Progenitor cell of endocrine pancreas (in vitro differentiated cells): ENCODE data around the gene PGLYRP3. TPM values are rescaled to one million over a fixed set of nuclear protein-coding genes. Genes with fewer than 3 reads are reported as not detected.

Experiments used
- DNase-seq: peaks from one replicate; pipeline ENCODE4 v3.0.0; 2021; ENCODE audit warnings: low spot score; ENCODE audit not compliant: unreplicated experiment
- H3K27ac Mint-ChIP-seq: 2 replicates; pipeline ENCODE4 v1.8.0; 2021; ENCODE audit warnings: mild to moderate bottlenecking, moderate library complexity, mixed read lengths
- H3K27me3 Mint-ChIP-seq: 2 replicates; pipeline ENCODE4 v1.8.0; 2021; ENCODE audit warnings: mixed read lengths
- H3K36me3 Mint-ChIP-seq: 2 replicates; pipeline ENCODE4 v1.8.0; 2022; ENCODE audit warnings: mixed read lengths; ENCODE audit not compliant: insufficient read depth
- H3K4me1 Mint-ChIP-seq: 2 replicates; pipeline ENCODE4 v1.8.0; 2021; ENCODE audit warnings: low read depth, mixed read lengths
- H3K4me3 Mint-ChIP-seq: 2 replicates; pipeline ENCODE4 v1.8.0; 2021; ENCODE audit warnings: low read depth, mild to moderate bottlenecking, moderate library complexity, mixed read lengths
- H3K9me3 Mint-ChIP-seq: 2 replicates; pipeline ENCODE4 v1.8.0; 2021; ENCODE audit warnings: low read depth, mixed read lengths
- CTCF ChIP-seq: fragments of 200-600 bp; sonication (generic); IDR thresholded peaks from one replicate; pipeline ENCODE4 v1.5.0; 2021; ENCODE audit warnings: antibody characterized with exemption, mild to moderate bottlenecking; ENCODE audit not compliant: unreplicated experiment
- total RNA-seq: library from RNA; stranded (reverse); gene quantifications from 2 replicates; pipeline ENCODE4 v1.2.1, GENCODE V29; 2021

PGLYRP3 gene
- total RNA-seq, 1 donor from 2014 or later: not detected

GRCh38 chr1:153356392-153357075 lies 43.8 kb upstream of the PGLYRP3 start:
- H3K27ac Mint-ChIP-seq: no peak overlapping the region
- no peak overlapping the region for H3K4me3 Mint-ChIP-seq
- H3K4me1 Mint-ChIP-seq: no peaks in the 10 kb centered on the region
- TF ChIP-seq CTCF: no peak
- peaks cover 8% of the 10 kb centered on the region for H3K27me3 Mint-ChIP-seq
- H3K9me3 Mint-ChIP-seq: no peaks in the 10 kb centered on the region
- no peaks in the 10 kb centered on the region for H3K36me3 Mint-ChIP-seq
- DNase-seq: no peak

DNA sequence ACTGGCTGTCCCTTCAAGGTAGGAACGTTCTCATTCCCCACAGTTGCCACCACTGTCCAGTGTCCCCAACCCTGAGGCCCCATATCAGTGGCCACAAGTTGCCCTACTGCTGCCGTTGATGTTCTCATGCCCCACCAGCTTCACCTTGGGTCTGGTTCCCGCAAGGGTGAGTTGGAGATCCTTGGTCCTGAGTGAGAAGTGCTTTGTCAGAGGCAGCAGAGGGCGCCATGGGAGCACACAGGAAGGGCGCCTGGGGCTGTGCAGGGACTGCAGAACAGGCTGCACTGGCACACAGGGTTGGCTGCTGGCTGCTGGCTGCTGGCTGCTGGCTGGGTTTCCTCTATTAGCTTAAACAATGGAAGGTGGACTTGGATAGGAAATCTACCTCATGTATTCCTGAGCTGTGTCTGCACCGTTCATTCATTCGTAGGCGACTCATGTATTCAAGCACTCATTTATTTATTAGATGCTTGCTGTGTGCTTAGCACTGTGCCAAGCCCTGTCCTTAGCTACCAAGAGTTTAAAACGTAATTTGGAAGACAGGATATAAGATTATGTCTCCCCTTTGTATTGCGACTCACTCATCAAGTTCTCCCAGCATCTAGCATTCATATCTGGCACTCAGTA lies 42.8 kb upstream of the PGLYRP3 start:
- Mint-ChIP-seq H3K27me3 (peaks cover 17% of the 10 kb centered on the region), H3K4me3 (no peak overlapping the region), H3K36me3 (no peaks in the 10 kb centered on the region), H3K4me1 (no peaks in the 10 kb centered on the region), H3K9me3 (no peaks in the 10 kb centered on the region), H3K27ac (no peak overlapping the region)
- no peak for DNase-seq
- TF ChIP-seq CTCF: peak; percentile 51

GRCh38 chr1:153354515-153355193 lies 41.9 kb upstream of the PGLYRP3 start:
- no peak for DNase-seq
- Mint-ChIP-seq H3K27ac (no peak overlapping the region), H3K9me3 (no peaks in the 10 kb centered on the region), H3K4me1 (no peaks in the 10 kb centered on the region), H3K27me3 (peaks cover 19% of the 10 kb centered on the region), H3K36me3 (no peaks in the 10 kb centered on the region), H3K4me3 (no peak overlapping the region)
- TF ChIP-seq CTCF: no peak

- TF ChIP-seq CTCF: peak; percentile 57
- no peak for DNase-seq
- H3K4me3 Mint-ChIP-seq: no peak overlapping the region
- H3K36me3 Mint-ChIP-seq: no peaks in the 10 kb centered on the region
- H3K9me3 Mint-ChIP-seq: no peaks in the 10 kb centered on the region
- H3K4me1 Mint-ChIP-seq: no peaks in the 10 kb centered on the region
- peaks cover 27% of the 10 kb centered on the region for H3K27me3 Mint-ChIP-seq
- H3K27ac Mint-ChIP-seq: no peak overlapping the region
Measured at GRCh38 chr1:153353226-153353947, 40.6 kb upstream of the PGLYRP3 start.

GRCh38 chr1:153352523-153352922 lies 39.8 kb upstream of the PGLYRP3 start:
- Mint-ChIP-seq H3K36me3 (no peaks in the 10 kb centered on the region), H3K27ac (no peak overlapping the region), H3K9me3 (no peaks in the 10 kb centered on the region), H3K27me3 (peaks cover 27% of the 10 kb centered on the region), H3K4me1 (no peaks in the 10 kb centered on the region), H3K4me3 (no peak overlapping the region)
- peak; percentile 48 for DNase-seq
- TF ChIP-seq CTCF: peak; percentile 97
